Testis (tissue), 2 donors: Measurements from ENCODE around the gene RNF123.
"Not testable (repeated sequence)": the region's sequence is repeated elsewhere in the genome, so short reads cannot be mapped to it uniquely, and the experiment has no call there.

ENCODE experiments used
- CTCF ChIP-seq, 3 experiments: fragments of 450-650 bp in 2 of 3; fragments of 200-600 bp in 1 of 3; sonication (generic) in 1 of 3; IDR thresholded peaks; one replicate each; pipeline ENCODE4 v1.5.1; 2016 to 2019; ENCODE audit warnings: antibody characterized with exemption in 3 of 3, mild to moderate bottlenecking in 2 of 3, moderate library complexity in 1 of 3
- POLR2A ChIP-seq: fragments of 450-650 bp; IDR thresholded peaks from one replicate; pipeline ENCODE4 v1.6.1; 2017; ENCODE audit warnings: antibody characterized with exemption, mild to moderate bottlenecking, moderate library complexity

GRCh38 chr3:49685846-49686245 is 3.5 kb upstream of the RNF123 start:
- not testable (repeated sequence) for TF ChIP-seq CTCF (IDR thresholded peaks at IDR 0.05); POLR2A
